Fibroblast of villous mesenchyme (primary cell): ENCODE data around the gene MMP21. TPM values are rescaled to one million over a fixed set of nuclear protein-coding genes. Genes with fewer than 3 reads are reported as not detected.

Experiments
- DNase-seq: peaks from one replicate; pipeline ENCODE4 v3.0.0-alpha.2; 2010; ENCODE audit warnings: low read depth
- H3K4me3 ChIP-seq: 2 replicates; pipeline ENCODE4 v1.5.1; 2011; ENCODE audit warnings: low read depth, mild to moderate bottlenecking, low read length
- total RNA-seq: library from RNA; depleted of rRNA; stranded (reverse); fragments of >200 nt; gene quantifications from 2 replicates; pipeline ENCODE4 v1.2.3, GENCODE V29; 2012
- TF ChIP-seq, protein P1 (sequence below): IDR thresholded peaks from 2 replicates; pipeline ENCODE4 v1.5.1; 2012; ENCODE audit warnings: low read depth, mild to moderate bottlenecking, low read length; ENCODE audit not compliant: insufficient read depth

MMP21 gene
- total RNA-seq, 1 donor: not detected

GRCh38 chr10:125801574-125801973 is 26.0 kb upstream of the MMP21 start:
- no peak overlapping the region for H3K4me3 ChIP-seq
- TF ChIP-seq, protein P1, sequence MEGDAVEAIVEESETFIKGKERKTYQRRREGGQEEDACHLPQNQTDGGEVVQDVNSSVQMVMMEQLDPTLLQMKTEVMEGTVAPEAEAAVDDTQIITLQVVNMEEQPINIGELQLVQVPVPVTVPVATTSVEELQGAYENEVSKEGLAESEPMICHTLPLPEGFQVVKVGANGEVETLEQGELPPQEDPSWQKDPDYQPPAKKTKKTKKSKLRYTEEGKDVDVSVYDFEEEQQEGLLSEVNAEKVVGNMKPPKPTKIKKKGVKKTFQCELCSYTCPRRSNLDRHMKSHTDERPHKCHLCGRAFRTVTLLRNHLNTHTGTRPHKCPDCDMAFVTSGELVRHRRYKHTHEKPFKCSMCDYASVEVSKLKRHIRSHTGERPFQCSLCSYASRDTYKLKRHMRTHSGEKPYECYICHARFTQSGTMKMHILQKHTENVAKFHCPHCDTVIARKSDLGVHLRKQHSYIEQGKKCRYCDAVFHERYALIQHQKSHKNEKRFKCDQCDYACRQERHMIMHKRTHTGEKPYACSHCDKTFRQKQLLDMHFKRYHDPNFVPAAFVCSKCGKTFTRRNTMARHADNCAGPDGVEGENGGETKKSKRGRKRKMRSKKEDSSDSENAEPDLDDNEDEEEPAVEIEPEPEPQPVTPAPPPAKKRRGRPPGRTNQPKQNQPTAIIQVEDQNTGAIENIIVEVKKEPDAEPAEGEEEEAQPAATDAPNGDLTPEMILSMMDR: no peak
- DNase-seq: no peak

- peak; percentile 6 for DNase-seq
- H3K4me3 ChIP-seq: no peak overlapping the region
- TF ChIP-seq, protein P1: no peak
These were observed 24.0 kb upstream of the MMP21 start for GRCh38 chr10:125799451-125800182.

- TF ChIP-seq, protein P1: no peak
- H3K4me3 ChIP-seq: no peak overlapping the region
- no peak for DNase-seq
These were observed 22.5 kb upstream of the MMP21 start for GRCh38 chr10:125797994-125798662.

DNA sequence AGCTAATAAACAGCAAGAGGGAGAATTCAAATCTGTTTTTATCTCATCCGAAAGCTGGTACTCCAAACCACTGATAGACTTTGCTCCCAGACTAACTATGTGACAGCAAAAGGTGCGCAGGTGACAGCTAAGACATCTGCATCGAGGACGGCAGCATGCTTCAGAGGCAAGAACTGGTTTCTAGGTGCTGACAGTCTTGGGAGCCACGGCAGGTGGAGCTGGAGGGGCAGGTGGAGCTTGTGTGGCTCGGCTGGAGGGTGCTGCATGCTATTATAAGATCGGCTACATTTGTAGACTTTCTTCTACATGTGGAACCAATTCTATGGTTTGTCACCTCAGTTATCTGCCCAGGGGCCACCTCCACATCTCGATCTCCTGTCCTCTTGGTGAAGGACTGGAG is 21.8 kb upstream of the MMP21 start:
- no peak overlapping the region for H3K4me3 ChIP-seq
- DNase-seq: no peak
- TF ChIP-seq, protein P1: no peak

DNA sequence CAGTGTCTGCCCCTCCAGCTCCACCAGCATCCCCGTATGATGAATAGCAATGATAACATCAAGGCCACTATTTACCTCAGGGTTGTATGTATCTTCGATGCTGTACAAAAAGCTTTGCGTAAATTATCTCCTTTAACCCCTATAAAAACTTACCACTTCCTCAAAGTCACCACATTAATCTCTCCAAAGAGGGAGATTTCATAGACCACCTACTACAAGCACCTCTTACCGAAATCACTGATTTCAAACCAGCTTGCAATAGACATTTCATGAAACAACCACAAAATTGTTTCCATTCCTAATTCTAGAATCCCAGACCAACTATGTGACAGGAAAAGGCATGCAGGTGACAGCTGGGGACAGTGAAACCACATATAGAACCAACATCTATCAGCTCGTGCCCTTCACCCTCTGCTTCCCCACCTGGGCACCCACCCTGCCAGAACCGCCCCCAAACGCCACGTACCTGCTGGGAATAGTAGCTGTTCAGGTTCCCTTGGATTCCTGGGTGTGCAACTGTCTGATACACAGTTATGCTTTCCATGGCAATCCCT is 20.1 kb upstream of the MMP21 start:
- H3K4me3 ChIP-seq: no peak overlapping the region
- DNase-seq: no peak
- TF ChIP-seq, protein P1: no peak

DNA sequence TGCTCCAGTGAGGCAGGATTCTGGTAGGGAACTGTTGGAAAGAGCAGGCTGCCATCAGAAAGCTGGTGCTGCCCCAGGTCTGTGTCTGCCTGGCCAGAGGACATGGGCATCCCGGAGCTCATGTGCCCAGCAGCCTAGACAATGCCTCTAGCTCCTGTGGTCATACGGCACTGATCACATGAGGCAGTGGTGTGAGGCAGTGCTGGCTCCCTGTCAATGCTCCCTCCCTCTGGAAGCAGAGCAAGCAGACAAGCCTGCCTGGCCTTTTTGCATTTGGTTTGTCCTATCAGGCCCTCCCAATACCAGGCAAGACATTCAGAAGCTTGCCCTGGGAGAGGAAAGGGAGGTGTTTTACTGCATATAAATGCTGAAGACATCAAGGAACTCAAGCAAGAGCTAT is 19.5 kb upstream of the MMP21 start:
- no peak for DNase-seq
- TF ChIP-seq, protein P1: no peak
- H3K4me3 ChIP-seq: no peak overlapping the region
